HG02943 (cell line): ENCODE data around the gene OR11G2.
"Not testable (repeated sequence)": the region's sequence is repeated elsewhere in the genome, so short reads cannot be mapped to it uniquely, and the experiment has no call there.

Source experiments
- ATAC-seq: cut with Tn5 transposase; IDR thresholded peaks from one replicate; pipeline ENCODE4 v1.9.1; 2021; ENCODE audit warnings: mild to moderate bottlenecking, low read depth, moderate library complexity; ENCODE audit not compliant: unreplicated experiment

OR11G2 gene

GRCh38 chr14:20190596-20190995 is at the start of gene OR11G2:
Gene OR11G2 (plus strand): TSS chr14:20190896. CDS start chr14:20197438, 6,542 bp downstream.
- no peak for ATAC-seq

- ATAC-seq, result no peak
These were observed 46.8 kb upstream of the OR11G2 start for GRCh38 chr14:20143911-20144310.

GRCh38 chr14:20144820-20145219 is 45.9 kb upstream of the OR11G2 start:
- ATAC-seq, result no peak

GRCh38 chr14:20164462-20164861 is 26.2 kb upstream of the OR11G2 start:
- no peak for ATAC-seq

- no peak for ATAC-seq
These were observed 23.6 kb upstream of the OR11G2 start for GRCh38 chr14:20167091-20167490.

- not testable (repeated sequence) for ATAC-seq
These were observed 20.8 kb upstream of the OR11G2 start for GRCh38 chr14:20169852-20170251.

- ATAC-seq, result not testable (repeated sequence)
These were observed 16.5 kb upstream of the OR11G2 start for GRCh38 chr14:20174205-20174604.

GRCh38 chr14:20176330-20176729 is 14.4 kb upstream of the OR11G2 start:
- no peak for ATAC-seq

- ATAC-seq, result no peak
These were observed 13.2 kb upstream of the OR11G2 start for GRCh38 chr14:20177433-20177974.

GRCh38 chr14:20179218-20179617 is 11.5 kb upstream of the OR11G2 start:
- ATAC-seq, result no peak

GRCh38 chr14:20179880-20180279 is 10.8 kb upstream of the OR11G2 start:
- no peak for ATAC-seq

- no peak for ATAC-seq
These were observed 10.2 kb upstream of the OR11G2 start for GRCh38 chr14:20180486-20180885.

- no peak for ATAC-seq
These were observed 6.5 kb upstream of the OR11G2 start for GRCh38 chr14:20184181-20184580.

- ATAC-seq, result no peak
These were observed 700 bp downstream of the OR11G2 start for GRCh38 chr14:20191396-20191795.

- no peak for ATAC-seq
These were observed 3.4 kb downstream of the OR11G2 start for GRCh38 chr14:20194101-20194500.

- ATAC-seq, result not testable (repeated sequence)
These were observed 4.5 kb downstream of the OR11G2 start for GRCh38 chr14:20195170-20195569.

- no peak for ATAC-seq
These were observed 5.2 kb downstream of the OR11G2 start for GRCh38 chr14:20195911-20196310.

GRCh38 chr14:20197459-20197858 is 6.8 kb downstream of the OR11G2 start:
- no peak for ATAC-seq

GRCh38 chr14:20198991-20199390 is 8.3 kb downstream of the OR11G2 start:
- no peak for ATAC-seq

- ATAC-seq, result no peak
These were observed 14.0 kb downstream of the OR11G2 start for GRCh38 chr14:20204721-20205120.

GRCh38 chr14:20209595-20209994 is 18.9 kb downstream of the OR11G2 start:
- no peak for ATAC-seq

GRCh38 chr14:20212406-20212805 is 21.7 kb downstream of the OR11G2 start:
- ATAC-seq, result not testable (repeated sequence)

GRCh38 chr14:20215196-20215595 is 24.5 kb downstream of the OR11G2 start:
- ATAC-seq, result no peak
